Glomerular visceral epithelial cell (primary cell): Measurements from ENCODE around the gene C16orf92.

ENCODE experiments used
- DNase-seq: peaks from one replicate; pipeline ENCODE4 v3.0.0-alpha.2; 2016; ENCODE audit errors: extremely low spot score

Gene C16orf92

DNA sequence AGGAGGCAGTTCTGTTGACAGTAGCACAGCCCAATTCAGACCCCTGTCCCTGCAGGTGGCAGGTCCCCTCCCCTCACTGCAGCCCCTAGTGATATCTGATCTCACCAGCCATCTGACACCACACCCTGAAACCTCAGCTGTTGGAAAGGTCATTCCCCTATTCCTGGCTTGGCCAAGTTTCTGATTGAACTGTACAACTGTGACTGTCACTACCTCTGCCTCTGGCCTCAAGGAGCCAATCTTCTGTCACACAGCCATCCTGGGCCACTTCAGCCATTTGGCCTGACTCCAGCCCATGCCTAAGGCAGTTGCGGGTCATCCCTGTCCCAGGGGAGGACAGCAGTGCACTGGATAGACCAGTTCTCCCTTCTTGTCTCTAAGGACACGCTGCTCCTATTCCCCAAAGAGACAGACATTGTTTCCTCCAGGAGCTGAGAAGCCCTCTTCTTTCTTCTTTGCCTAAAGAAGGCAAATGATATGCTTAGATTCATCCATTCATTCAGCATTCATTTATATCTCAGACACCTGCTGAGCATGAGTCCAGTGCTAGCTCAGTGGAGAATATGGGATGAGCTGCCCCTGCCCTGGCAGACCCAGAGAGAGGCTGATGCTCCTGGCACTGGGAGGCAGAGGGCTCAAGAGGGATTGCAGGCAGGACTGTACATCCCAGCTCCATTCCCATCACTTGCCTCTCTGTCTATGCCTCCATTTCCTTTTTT, 38.0 kb downstream of the C16orf92 start:
- no peak for DNase-seq

DNA sequence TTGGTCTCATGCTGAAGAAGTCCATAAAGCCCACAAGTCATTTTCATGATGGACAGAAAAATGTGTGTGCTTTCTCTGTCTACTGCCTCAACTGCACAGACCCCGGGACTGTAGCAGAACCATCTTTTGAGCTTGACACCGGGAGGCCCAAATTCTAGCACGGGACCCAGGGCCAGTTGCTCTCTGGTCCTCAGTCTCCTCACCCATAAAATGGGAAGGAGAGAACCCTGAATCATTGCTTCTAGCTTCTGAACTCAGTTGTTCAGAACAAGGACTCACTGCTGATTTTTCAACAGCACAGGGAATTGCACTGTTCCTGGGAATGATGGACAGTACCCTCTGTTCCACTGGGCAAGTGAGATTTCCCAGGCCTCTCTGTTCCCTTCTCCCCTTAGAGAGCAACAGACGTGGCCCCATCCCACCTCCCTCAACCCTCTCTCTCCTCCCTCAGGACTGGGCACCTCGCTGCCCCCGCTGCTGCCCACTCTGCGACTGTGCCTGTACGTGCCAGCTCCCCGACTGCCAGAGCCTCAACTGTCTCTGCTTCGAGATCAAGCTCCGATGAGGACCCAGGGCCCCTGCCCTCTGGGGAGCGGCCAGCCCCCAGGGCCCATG, 40.4 kb downstream of the C16orf92 start:
- no peak for DNase-seq

DNA sequence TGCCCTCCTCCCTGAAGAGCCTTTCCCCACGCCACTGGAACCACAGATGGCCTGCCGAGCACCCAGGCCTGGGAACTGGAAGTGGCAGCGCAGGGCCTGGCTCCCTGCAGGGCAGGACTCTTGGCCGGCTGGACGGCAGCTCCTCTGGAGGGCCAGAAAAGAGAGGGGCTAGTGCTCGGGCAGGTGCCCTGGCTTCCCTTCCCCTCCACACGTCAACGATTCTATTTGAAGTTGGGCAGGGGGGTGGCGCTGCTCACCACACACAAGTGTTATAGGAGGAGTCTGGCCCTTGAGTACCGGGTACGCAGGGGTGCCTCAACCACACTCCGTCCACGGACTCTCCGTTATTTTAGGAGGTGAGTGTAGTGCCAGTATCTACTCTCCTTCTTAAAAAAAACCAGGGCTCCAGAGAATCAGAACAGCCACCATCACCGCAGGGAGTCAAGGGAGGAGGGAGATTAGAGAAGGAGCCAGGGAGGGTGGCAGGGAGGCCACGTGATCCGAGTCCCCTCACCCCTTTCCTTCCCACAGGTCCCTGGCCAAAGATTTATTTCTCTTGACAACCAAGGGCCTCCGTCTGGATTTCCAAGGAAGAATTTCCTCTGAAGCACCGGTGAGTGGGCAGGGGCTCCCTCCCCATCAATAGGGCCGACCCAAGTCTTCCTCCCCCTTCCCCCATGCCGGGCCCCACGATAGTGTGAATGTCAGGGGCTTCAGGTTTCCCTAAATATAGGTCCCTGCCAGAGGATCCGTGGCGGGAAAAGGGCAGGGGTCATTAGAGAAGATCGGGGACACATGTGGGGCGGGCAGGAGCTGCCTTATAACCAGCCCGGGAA, 41.1 kb downstream of the C16orf92 start:
- peak; percentile 47 for DNase-seq

DNA sequence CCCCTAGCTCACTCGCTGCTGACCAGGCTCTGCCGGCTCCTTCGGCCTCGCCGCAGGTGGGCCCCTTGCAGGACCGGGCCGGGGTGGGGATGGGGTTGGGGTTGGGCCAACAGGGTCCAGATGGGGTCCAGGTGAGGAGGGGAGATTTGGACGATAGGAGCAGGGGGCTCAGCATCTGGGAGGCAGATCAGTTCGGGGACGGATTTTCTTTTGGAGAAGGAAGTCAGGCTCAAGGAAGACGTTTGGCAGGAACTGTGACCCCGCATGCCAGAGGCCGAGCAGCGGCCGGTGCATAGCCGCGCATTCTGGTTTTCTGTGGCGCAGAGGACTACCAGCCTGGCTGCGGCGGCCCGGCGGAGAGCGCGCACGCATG, 41.7 kb downstream of the C16orf92 start:
- DNase-seq = no peak

DNA sequence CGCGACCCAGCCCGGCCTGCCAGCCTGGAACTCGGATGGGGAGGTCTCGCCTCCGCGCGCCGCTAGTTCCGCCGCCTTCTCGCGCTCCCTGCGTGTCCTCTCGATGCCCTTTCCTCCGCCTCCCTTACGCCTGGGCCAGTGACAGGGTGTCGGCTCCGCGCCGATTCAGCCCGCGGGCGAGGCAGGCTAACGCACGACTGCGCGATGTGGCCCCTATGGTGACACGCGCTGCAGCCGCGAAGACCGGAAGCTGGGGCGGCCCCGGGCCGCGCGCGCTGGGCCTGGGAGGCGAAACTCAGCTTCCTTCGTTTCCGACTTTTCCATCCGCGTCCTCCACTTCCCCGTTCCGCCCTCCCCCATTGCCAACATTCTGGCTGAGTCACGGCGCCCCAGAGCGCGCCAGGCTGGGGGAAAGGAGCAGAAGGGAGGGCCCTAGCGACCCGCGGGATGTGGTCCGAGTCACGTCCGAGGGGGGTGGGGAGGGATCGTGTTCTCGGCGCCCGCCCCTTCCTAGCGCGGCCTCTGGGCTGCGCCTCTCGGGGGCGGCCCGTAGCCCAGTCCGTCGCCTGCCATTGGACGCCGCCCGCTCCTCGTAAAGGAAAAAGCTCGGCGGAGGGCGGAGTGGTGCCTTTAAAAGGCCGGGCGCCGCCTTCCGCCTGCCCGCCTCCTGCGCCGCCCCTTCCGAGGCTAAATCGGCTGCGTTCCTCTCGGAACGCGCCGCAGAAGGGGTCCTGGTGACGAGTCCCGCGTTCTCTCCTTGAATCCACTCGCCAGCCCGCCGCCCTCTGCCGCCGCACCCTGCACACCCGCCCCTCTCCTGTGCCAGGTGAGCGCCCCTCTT, 42.3 kb downstream of the C16orf92 start, which contains the start of gene ALDOA:
Gene ALDOA (plus strand): TSS at position 659 of the 841 bp plus-strand sequence. CDS start 1,138 bp downstream, outside the sequence.
- peak; percentile 99 for DNase-seq

DNA sequence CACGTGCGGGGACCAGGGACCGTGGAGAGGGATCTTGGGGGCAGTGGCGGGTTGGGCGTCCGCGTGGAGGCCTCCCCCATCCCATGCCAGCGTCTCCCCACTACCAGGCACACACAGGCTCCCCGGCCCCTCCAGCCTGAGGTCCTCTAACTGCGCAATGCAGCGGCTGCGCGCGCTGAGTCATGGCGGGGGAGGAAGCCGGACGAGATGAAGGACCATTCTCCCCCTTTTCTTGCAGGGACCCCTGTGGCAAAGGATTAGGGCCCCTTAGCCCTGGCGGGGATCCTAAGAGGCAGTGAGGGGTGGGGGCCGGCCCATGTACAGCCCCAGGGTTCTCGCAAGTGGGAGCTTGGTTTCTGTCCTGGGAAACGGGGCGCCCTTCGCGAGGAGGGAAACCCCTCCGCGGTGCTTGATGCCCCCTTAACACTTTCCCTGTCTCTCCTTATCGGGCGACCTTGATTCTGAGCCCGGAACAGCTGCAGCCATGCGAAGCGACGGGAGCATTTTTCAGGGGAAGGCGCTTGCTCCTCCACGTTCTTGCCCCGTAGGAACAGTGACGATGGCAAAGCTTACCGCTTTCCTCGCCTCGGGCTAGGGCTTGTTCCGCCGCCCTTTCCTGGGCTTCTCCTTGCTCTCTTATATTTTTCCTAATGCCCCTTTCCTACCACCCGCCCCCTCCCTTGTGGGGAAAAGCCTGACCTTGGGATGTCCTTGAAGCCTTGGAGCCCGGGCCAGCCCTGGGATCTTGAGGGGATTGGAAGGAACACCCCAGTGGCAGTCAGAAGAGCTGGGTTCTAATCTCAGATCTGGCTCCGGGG, 43.2 kb downstream of the C16orf92 start:
- no peak for DNase-seq

DNA sequence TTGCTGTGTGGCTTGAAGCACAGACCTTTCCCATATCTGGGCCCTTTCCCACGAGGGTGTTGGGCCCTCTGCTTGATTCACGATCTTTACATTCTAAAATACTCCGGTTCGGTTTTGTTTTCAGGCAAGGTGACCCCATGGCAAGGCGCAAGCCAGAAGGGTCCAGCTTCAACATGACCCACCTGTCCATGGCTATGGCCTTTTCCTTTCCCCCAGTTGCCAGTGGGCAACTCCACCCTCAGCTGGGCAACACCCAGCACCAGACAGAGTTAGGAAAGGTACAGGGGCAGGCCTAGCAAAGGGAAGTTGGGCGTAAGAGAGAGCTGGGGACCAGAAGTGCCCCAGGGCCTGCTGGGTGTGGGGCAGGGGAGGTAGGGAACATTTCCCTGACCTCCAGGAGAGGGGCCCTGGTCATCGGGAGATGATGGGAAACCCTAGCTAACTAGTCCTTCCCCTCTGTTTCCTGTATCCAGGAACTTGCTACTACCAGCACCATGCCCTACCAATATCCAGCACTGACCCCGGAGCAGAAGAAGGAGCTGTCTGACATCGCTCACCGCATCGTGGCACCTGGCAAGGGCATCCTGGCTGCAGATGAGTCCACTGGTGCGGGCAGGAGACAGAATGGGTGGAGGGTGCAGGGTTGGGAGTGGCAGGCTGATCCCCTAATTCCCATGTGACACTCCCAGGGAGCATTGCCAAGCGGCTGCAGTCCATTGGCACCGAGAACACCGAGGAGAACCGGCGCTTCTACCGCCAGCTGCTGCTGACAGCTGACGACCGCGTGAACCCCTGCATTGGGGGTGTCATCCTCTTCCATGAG, 44.0 kb downstream of the C16orf92 start:
- no peak for DNase-seq

DNA sequence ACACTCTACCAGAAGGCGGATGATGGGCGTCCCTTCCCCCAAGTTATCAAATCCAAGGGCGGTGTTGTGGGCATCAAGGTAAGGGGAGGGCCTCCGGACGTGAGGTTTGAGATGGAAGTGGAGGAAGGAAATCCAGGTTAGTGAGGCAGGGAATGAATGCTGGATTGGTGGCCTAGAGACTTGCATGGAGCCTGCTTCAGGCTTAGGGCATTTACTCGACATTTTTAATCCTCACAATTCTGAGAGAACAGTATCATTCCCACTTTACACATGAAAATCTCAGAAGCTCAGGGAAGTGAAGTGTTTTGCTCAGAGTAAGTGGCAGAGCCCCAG, 44.6 kb downstream of the C16orf92 start:
- DNase-seq = no peak

DNA sequence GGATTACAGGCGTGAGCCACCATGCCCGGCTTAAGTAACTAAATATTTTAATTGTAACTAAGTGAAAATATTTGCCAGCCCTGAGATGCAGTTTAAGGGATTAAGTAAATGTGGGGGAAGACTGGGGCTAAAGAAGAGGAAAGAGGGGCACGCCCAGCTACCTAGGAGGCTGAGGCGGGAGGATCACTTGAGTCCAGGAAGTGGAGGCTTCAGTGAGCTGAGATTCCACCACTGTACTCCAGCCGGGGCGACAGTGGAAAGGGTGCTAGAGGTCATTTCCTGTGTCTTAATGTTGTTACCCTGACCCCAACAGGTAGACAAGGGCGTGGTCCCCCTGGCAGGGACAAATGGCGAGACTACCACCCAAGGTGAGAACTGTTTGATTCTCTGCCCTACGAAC, 45.3 kb downstream of the C16orf92 start:
- no peak for DNase-seq

DNA sequence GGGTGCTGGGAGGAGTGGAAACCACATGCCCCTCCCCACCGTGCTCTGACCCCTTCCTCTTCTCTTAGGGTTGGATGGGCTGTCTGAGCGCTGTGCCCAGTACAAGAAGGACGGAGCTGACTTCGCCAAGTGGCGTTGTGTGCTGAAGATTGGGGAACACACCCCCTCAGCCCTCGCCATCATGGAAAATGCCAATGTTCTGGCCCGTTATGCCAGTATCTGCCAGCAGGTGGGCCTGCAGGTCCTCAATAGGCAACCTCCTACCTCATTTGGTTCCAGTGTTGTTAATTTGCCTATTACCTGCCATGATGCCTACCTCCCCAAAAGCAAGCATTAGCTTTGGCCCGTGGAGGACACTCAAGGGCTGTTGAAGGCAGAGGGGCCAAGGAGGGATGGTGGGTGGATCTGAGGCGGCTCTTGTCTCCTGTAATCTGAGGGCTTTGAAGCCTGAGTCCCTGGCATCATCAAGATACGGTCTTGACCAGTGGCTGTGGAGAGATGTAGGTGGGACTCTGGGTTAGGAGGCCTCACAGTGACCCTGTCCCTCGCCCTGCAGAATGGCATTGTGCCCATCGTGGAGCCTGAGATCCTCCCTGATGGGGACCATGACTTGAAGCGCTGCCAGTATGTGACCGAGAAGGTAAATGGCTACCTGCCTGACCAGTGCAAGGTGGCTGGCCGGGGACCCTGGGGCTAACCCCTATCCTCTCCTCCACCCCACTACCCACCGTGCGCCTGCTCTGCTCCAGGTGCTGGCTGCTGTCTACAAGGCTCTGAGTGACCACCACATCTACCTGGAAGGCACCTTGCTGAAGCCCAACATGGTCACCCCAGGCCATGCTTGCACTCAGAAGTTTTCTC, 46.0 kb downstream of the C16orf92 start:
- DNase-seq = no peak

DNA sequence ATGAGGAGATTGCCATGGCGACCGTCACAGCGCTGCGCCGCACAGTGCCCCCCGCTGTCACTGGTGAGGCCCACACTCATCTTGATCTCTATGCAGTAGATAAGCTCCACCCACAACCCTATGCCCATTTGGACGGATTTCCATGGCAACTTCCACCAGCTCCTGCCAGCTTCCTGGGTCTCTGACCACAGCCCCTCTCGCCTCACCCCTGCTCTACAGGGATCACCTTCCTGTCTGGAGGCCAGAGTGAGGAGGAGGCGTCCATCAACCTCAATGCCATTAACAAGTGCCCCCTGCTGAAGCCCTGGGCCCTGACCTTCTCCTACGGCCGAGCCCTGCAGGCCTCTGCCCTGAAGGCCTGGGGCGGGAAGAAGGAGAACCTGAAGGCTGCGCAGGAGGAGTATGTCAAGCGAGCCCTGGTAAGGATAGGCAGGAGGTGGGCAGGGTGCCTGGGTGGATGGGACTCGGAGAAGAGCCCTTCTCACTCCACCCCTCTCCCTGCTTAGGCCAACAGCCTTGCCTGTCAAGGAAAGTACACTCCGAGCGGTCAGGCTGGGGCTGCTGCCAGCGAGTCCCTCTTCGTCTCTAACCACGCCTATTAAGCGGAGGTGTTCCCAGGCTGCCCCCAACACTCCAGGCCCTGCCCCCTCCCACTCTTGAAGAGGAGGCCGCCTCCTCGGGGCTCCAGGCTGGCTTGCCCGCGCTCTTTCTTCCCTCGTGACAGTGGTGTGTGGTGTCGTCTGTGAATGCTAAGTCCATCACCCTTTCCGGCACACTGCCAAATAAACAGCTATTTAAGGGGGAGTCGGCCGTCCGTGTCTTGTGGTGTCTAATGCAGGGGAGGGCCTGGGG, 46.8 kb downstream of the C16orf92 start:
- no peak for DNase-seq

DNA sequence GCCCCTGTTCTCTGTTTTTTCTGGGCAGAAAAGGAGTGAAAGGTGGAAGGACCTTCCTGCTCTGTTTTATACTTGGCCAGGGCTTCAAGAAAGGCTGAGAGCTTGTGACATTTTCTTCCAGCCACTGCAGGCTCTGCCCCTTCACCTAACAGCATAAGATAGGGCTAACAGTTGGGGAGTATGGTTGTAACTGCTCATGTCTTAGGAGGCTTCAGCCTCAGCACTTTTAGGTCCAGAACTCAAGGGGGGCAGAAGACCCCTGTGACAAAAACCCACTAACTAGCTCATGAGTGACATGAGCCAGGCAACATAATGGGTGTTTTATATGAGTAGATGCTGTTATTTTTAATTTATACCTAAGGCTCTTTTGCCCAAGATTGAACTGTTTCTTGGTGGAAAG, 47.5 kb downstream of the C16orf92 start:
- DNase-seq = no peak
